NCI-H2227 (cell line): ENCODE results near the gene SLC7A5.
"Not testable (repeated sequence)": the region's sequence is repeated elsewhere in the genome, so short reads cannot be mapped to it uniquely, and the experiment has no call there.

Source experiments
- DNase-seq: peaks from one replicate; lab custom pipeline; 2025; ENCODE audit not compliant: unreplicated experiment; lab: John Stamatoyannopoulos, UW

Gene SLC7A5

GRCh38 chr16:87835882-87836331, 33.4 kb downstream of the SLC7A5 start:
- no peak for DNase-seq

GRCh38 chr16:87834668-87835473, 34.4 kb downstream of the SLC7A5 start:
- peak; percentile 65 for DNase-seq

- no peak for DNase-seq
Measured at GRCh38 chr16:87834005-87834667, 35.2 kb downstream of the SLC7A5 start.

GRCh38 chr16:87833548-87833947, 35.8 kb downstream of the SLC7A5 start:
- DNase-seq, result no peak

- DNase-seq, result no peak
Measured at GRCh38 chr16:87832741-87833502, 36.4 kb downstream of the SLC7A5 start.

GRCh38 chr16:87832137-87832527, 37.2 kb downstream of the SLC7A5 start:
- DNase-seq, result no peak

GRCh38 chr16:87831421-87832136, 37.7 kb downstream of the SLC7A5 start:
- no peak for DNase-seq

GRCh38 chr16:87830673-87831420, 38.5 kb downstream of the SLC7A5 start:
- no peak for DNase-seq

GRCh38 chr16:87829988-87830672, 39.2 kb downstream of the SLC7A5 start:
- DNase-seq, result no peak

GRCh38 chr16:87829622-87829980, 39.7 kb downstream of the SLC7A5 start:
- DNase-seq, result no peak

GRCh38 chr16:87828907-87829621, 40.2 kb downstream of the SLC7A5 start:
- DNase-seq, result no peak

GRCh38 chr16:87828071-87828906, 41.0 kb downstream of the SLC7A5 start:
- no peak for DNase-seq

- DNase-seq, result not testable (repeated sequence)
Measured at GRCh38 chr16:87827588-87827915, 41.8 kb downstream of the SLC7A5 start.

GRCh38 chr16:87826798-87827587, 42.3 kb downstream of the SLC7A5 start:
- no peak for DNase-seq

- not testable (repeated sequence) for DNase-seq
Measured at GRCh38 chr16:87826407-87826797, 42.9 kb downstream of the SLC7A5 start.

GRCh38 chr16:87825842-87826120, 43.5 kb downstream of the SLC7A5 start:
- DNase-seq, result not testable (repeated sequence)

GRCh38 chr16:87824991-87825841, 44.1 kb downstream of the SLC7A5 start:
- DNase-seq, result no peak
